ENCODE data around the gene GAB2. TPM values are rescaled to one million over a fixed set of nuclear protein-coding genes. Genes with fewer than 3 reads are reported as not detected.

Gene GAB2
- polyA plus RNA-seq, 1 experiment: 8.7 TPM

- H3K27me3 ChIP-seq (ENCODE audit: control insufficient read depth, insufficient read depth, low read length): no peaks in the 10 kb centered on the region
- CTCF ChIA-PET: interaction anchor here (1.4 kb wide), 1 partner anchor 369 kb away, joined by 3 read pairs; no protein-coding TSS in a partner anchor
- DNase-seq (ENCODE audit: low read depth, low spot score): no peak
- POLR2A ChIA-PET: no interaction called here
- H3K4me3 ChIP-seq (ENCODE audit: low read depth, low read length): no peak overlapping the region
- H3K9me3 ChIP-seq (ENCODE audit: control insufficient read depth, insufficient read depth, low read length): no peaks in the 10 kb centered on the region
- H3K27ac ChIP-seq (ENCODE audit: low read depth, low read length): no peak overlapping the region
- no peak for TF ChIP-seq CTCF (IDR thresholded peaks at IDR 0.05; ENCODE audit: low read depth, low read length)
Measured at GRCh38 chr11:78195917-78196560, 221.6 kb downstream of the GAB2 start.

- H3K4me3 ChIP-seq (ENCODE audit: low read depth, low read length): no peak overlapping the region
- H3K27ac ChIP-seq (ENCODE audit: low read depth, low read length): no peak overlapping the region
- TF ChIP-seq CTCF (IDR thresholded peaks at IDR 0.05; ENCODE audit: low read depth, low read length): no peak
- ChIA-PET POLR2A (no interaction called here), CTCF (interaction anchor here (1.4 kb wide), 1 partner anchor 370 kb away, joined by 3 read pairs; no protein-coding TSS in a partner anchor)
- no peaks in the 10 kb centered on the region for H3K27me3 ChIP-seq (ENCODE audit: control insufficient read depth, insufficient read depth, low read length)
- H3K9me3 ChIP-seq (ENCODE audit: control insufficient read depth, insufficient read depth, low read length): no peaks in the 10 kb centered on the region
- DNase-seq (ENCODE audit: low read depth, low spot score): no peak
Measured at GRCh38 chr11:78194490-78194889, 223.1 kb downstream of the GAB2 start.

- H3K27me3 ChIP-seq (ENCODE audit: control insufficient read depth, insufficient read depth, low read length): no peaks in the 10 kb centered on the region
- H3K27ac ChIP-seq (ENCODE audit: low read depth, low read length): no peak overlapping the region
- POLR2A ChIA-PET: no interaction called here
- CTCF ChIA-PET: interaction anchor here (1.0 kb wide), 1 partner anchor 371 kb away, joined by 4 read pairs; no protein-coding TSS in a partner anchor
- no peak overlapping the region for H3K4me3 ChIP-seq (ENCODE audit: low read depth, low read length)
- no peak for TF ChIP-seq CTCF (IDR thresholded peaks at IDR 0.05; ENCODE audit: low read depth, low read length)
- H3K9me3 ChIP-seq (ENCODE audit: control insufficient read depth, insufficient read depth, low read length): no peaks in the 10 kb centered on the region
- no peak for DNase-seq (ENCODE audit: low read depth, low spot score)
Measured at GRCh38 chr11:78193806-78194205, 223.8 kb downstream of the GAB2 start.

GRCh38 chr11:78192911-78193351, 224.7 kb downstream of the GAB2 start:
- no peak for TF ChIP-seq CTCF (IDR thresholded peaks at IDR 0.05; ENCODE audit: low read depth, low read length)
- H3K27me3 ChIP-seq (ENCODE audit: control insufficient read depth, insufficient read depth, low read length): no peaks in the 10 kb centered on the region
- no peak overlapping the region for H3K27ac ChIP-seq (ENCODE audit: low read depth, low read length)
- H3K9me3 ChIP-seq (ENCODE audit: control insufficient read depth, insufficient read depth, low read length): no peaks in the 10 kb centered on the region
- H3K4me3 ChIP-seq (ENCODE audit: low read depth, low read length): no peak overlapping the region
- ChIA-PET CTCF (interaction anchor here (1.0 kb wide), 1 partner anchor 371 kb away, joined by 4 read pairs; no protein-coding TSS in a partner anchor), POLR2A (no interaction called here)
- DNase-seq (ENCODE audit: low read depth, low spot score): no peak

GRCh38 chr11:78192223-78192719, 225.3 kb downstream of the GAB2 start:
- Histone ChIP-seq H3K27ac (ENCODE audit: low read depth, low read length) (no peak overlapping the region), H3K9me3 (ENCODE audit: control insufficient read depth, insufficient read depth, low read length) (no peaks in the 10 kb centered on the region), H3K27me3 (ENCODE audit: control insufficient read depth, insufficient read depth, low read length) (no peaks in the 10 kb centered on the region), H3K4me3 (ENCODE audit: low read depth, low read length) (no peak overlapping the region)
- POLR2A ChIA-PET: no interaction called here
- TF ChIP-seq CTCF (IDR thresholded peaks at IDR 0.05; ENCODE audit: low read depth, low read length): no peak
- DNase-seq (ENCODE audit: low read depth, low spot score): no peak
- CTCF ChIA-PET: no interaction called here

Data from AG04450 (cell line).